Keratinocyte (primary cell): ENCODE data around the gene ATP11A. TPM values are rescaled to one million over a fixed set of nuclear protein-coding genes. Genes with fewer than 3 reads are reported as not detected.

Experiments used
- DNase-seq: peaks from one replicate; pipeline ENCODE4 v3.0.0-alpha.2; 2011; ENCODE audit warnings: low read depth, missing footprints, low spot score
- FAIRE-seq: peaks from 2 replicates; lab custom pipeline; 2011; peaks lifted over from hg19 to GRCh38; lab: Jason Lieb, UNC
- H2AFZ ChIP-seq: 2 replicates; pipeline ENCODE4 v1.6.0; 2012; ENCODE audit warnings: low read length, control low read depth, inconsistent platforms; ENCODE audit not compliant: control insufficient read depth
- H3K27ac ChIP-seq: 2 replicates; pipeline ENCODE4 v1.5.1; 2011; ENCODE audit warnings: low read length; ENCODE audit not compliant: control insufficient read depth, insufficient read depth
- H3K27me3 ChIP-seq: 3 replicates; pipeline ENCODE4 v1.6.0; 2011; ENCODE audit warnings: low read length; ENCODE audit not compliant: control insufficient read depth, insufficient read depth; ENCODE audit errors: extremely low read depth
- H3K36me3 ChIP-seq, 2 experiments: 2 replicates in 1 of 2; 3 replicates in 1 of 2; pipeline ENCODE4 v1.5.1; 2011; ENCODE audit warnings: low read length in 2 of 2, mild to moderate bottlenecking in 1 of 2; ENCODE audit not compliant: control insufficient read depth in 2 of 2, insufficient read depth in 2 of 2; ENCODE audit errors: extremely low read depth in 1 of 2
- H3K4me1 ChIP-seq: 3 replicates; pipeline ENCODE4 v1.5.1; 2011; ENCODE audit warnings: low read length; ENCODE audit not compliant: control insufficient read depth, insufficient read depth; ENCODE audit errors: extremely low read depth
- H3K4me2 ChIP-seq: 3 replicates; pipeline ENCODE4 v1.6.0; 2011; ENCODE audit warnings: low read depth, low read length; ENCODE audit not compliant: control insufficient read depth, insufficient read depth; ENCODE audit errors: extremely low read depth
- H3K4me3 ChIP-seq, 3 experiments: fragments of 200-600 bp in 1 of 3; sonication (generic) in 1 of 3; 2 replicates in 2 of 3; 3 replicates in 1 of 3; pipeline ENCODE4 v1.5.1; 2011 to 2016; ENCODE audit warnings: low read length in 3 of 3, mild to moderate bottlenecking in 3 of 3, control low read depth in 2 of 3, inconsistent platforms in 1 of 3, low read depth in 1 of 3, mixed read lengths in 1 of 3, mixed run types in 1 of 3, moderate library complexity in 1 of 3; ENCODE audit not compliant: control insufficient read depth in 2 of 3, insufficient read depth in 2 of 3; ENCODE audit errors: extremely low read depth in 1 of 3
- H3K79me2 ChIP-seq: 2 replicates; pipeline ENCODE4 v1.6.0; 2012; ENCODE audit warnings: low read length; ENCODE audit not compliant: control insufficient read depth, insufficient read depth
- H3K9ac ChIP-seq: 3 replicates; pipeline ENCODE4 v1.6.0; 2011; ENCODE audit warnings: low read length; ENCODE audit not compliant: control insufficient read depth, insufficient read depth; ENCODE audit errors: extremely low read depth
- H3K9me1 ChIP-seq: 3 replicates; pipeline ENCODE4 v1.6.0; 2011; ENCODE audit warnings: low read length; ENCODE audit not compliant: control insufficient read depth, insufficient read depth; ENCODE audit errors: extremely low read depth
- H3K9me3 ChIP-seq: 2 replicates; pipeline ENCODE4 v1.5.1; 2012; ENCODE audit warnings: low read depth, low read length; ENCODE audit not compliant: control insufficient read depth
- H4K20me1 ChIP-seq: 3 replicates; pipeline ENCODE4 v1.6.0; 2011; ENCODE audit warnings: low read length; ENCODE audit not compliant: control insufficient read depth, insufficient read depth; ENCODE audit errors: extremely low read depth
- CTCF ChIP-seq, 3 experiments: IDR thresholded peaks in 1 of 3; conservative IDR thresholded peaks in 1 of 3; optimal IDR thresholded peaks in 1 of 3; 2 replicates in 2 of 3; 3 replicates in 1 of 3; pipeline versions ENCODE3 to v1.5.1; 2011; ENCODE audit warnings: low read length in 3 of 3, mild to moderate bottlenecking in 3 of 3, moderate library complexity in 2 of 3, control low read depth in 1 of 3, inconsistent platforms in 1 of 3; ENCODE audit not compliant: insufficient read depth in 2 of 3; ENCODE audit errors: extremely low read depth in 1 of 3
- EZH2 ChIP-seq: IDR thresholded peaks from one replicate; pipeline ENCODE4 v1.6.1; 2012; ENCODE audit warnings: inconsistent platforms, mild to moderate bottlenecking, low read length, moderate library complexity
- dilution Hi-C: fragments of 300-500 bp; cut with MboI; formaldehyde crosslinking; loops from one replicate; pipeline ENCODE4 v1.7.0; 2020; ENCODE audit warnings: low sequenced_read_pairs; ENCODE audit not compliant: extremely low pct_ligation_motif_present
- polyA plus RNA-seq, 5 experiments: library from polyadenylated mRNA; depleted of rRNA in 3 of 5; stranded (reverse) in 3 of 5; stranded (forward) in 1 of 5; unstranded in 1 of 5; fragments of >200 nt; gene quantifications; 1 replicate in 1 of 5; 2 replicates in 3 of 5; 3 replicates in 1 of 5; pipeline versions ENCODE4 v1.2.1 to v1.2.3, GENCODE V29; 2011 to 2012; ENCODE audit warnings: missing spikeins in 2 of 5, low read depth in 1 of 5, low replicate concordance in 1 of 5

ATP11A gene
- polyA plus RNA-seq, 1 donor (not counting 4 experiments of a cell fraction or from before 2014, with no cell fraction given), result 4.3 TPM

DNA sequence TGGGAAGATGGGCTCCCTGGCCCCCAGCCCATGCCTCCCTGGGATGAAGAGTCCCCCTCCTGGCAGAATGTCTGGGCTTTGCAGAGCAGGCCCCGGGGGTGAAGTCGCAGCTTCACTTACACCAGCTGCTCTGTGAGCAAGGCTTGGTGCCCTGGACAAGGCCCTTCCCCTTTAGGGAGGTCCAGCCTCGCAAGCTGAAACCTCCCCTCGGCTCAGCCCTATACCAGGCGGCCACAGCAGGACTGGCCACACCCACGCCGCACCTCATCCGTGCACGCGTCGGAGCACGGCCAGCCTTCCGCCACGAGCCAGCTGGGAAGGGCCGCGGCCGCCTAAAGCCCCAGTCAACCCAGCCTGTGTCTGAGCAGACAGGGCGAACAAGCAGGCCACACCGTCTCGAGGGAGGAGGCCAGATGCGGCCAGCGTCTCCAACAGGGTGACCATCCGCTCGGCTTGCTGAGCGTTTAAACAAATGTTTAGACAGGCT is 196.0 kb downstream of the ATP11A start:
- Histone ChIP-seq H4K20me1 (no peaks in the 10 kb centered on the region), H3K4me3 (peak overlapping the region in 1 of 3 experiments; percentile 54), H3K36me3 (peaks cover 1 to 10% of the 10 kb centered on the region in 2 experiments), H3K27ac (no peak overlapping the region), H3K9ac (peak overlapping the region; percentile 53), H3K4me1 (peaks cover 8% of the 10 kb centered on the region), H2AFZ (peak overlapping the region; percentile 61), H3K9me1 (peaks cover 2% of the 10 kb centered on the region), H3K4me2 (peak overlapping the region; percentile 55), H3K9me3 (no peaks in the 10 kb centered on the region), H3K79me2 (no peaks in the 10 kb centered on the region), H3K27me3 (peaks cover 13% of the 10 kb centered on the region)
- dilution Hi-C loops, result no loop called here
- DNase-seq (peak; percentile 45), FAIRE-seq (peak; percentile 44)
- TF ChIP-seq EZH2, result no peak

- dilution Hi-C loops, result no loop called here
- H3K4me3 ChIP-seq, result no peak overlapping the region
- H3K9ac ChIP-seq, result no peak overlapping the region
- H3K27me3 ChIP-seq, result peaks cover 26% of the 10 kb centered on the region
- no peaks in the 10 kb centered on the region for H4K20me1 ChIP-seq
- DNase-seq (no peak), FAIRE-seq (no peak)
- H3K4me2 ChIP-seq, result no peak overlapping the region
- no peaks in the 10 kb centered on the region for H3K9me3 ChIP-seq
- H3K36me3 ChIP-seq, result peaks cover 0 to 6% of the 10 kb centered on the region in 2 experiments
- TF ChIP-seq EZH2, result no peak
- TF ChIP-seq CTCF (optimal IDR thresholded peaks at IDR 0.05 in 1 of 3, IDR thresholded peaks at IDR 0.05 in 1 of 3, conservative IDR thresholded peaks at IDR 0.05 in 1 of 3; ENCODE audit: extremely low read depth in 1 of 3, insufficient read depth in 2 of 3, low read length in 3 of 3), result no peak
- H2AFZ ChIP-seq, result no peak overlapping the region
- no peaks in the 10 kb centered on the region for H3K79me2 ChIP-seq
- peaks cover 8% of the 10 kb centered on the region for H3K4me1 ChIP-seq
- H3K9me1 ChIP-seq, result peaks cover 2% of the 10 kb centered on the region
- no peak overlapping the region for H3K27ac ChIP-seq
These were observed 197.3 kb downstream of the ATP11A start for GRCh38 chr13:112887151-112887550.

GRCh38 chr13:112887557-112887991 is 197.7 kb downstream of the ATP11A start:
- Histone ChIP-seq H3K4me3 (no peak overlapping the region), H3K27ac (no peak overlapping the region), H3K9ac (no peak overlapping the region), H3K9me3 (no peaks in the 10 kb centered on the region), H3K4me2 (no peak overlapping the region), H3K4me1 (peaks cover 8% of the 10 kb centered on the region), H3K27me3 (peaks cover 30% of the 10 kb centered on the region), H3K36me3 (peaks cover 0 to 6% of the 10 kb centered on the region in 2 experiments), H4K20me1 (no peaks in the 10 kb centered on the region), H3K9me1 (peaks cover 2% of the 10 kb centered on the region), H3K79me2 (no peaks in the 10 kb centered on the region), H2AFZ (no peak overlapping the region)
- FAIRE-seq (no peak), DNase-seq (no peak)
- dilution Hi-C loops, result no loop called here
- TF ChIP-seq CTCF (optimal IDR thresholded peaks at IDR 0.05 in 1 of 3, IDR thresholded peaks at IDR 0.05 in 1 of 3, conservative IDR thresholded peaks at IDR 0.05 in 1 of 3; ENCODE audit: extremely low read depth in 1 of 3, insufficient read depth in 2 of 3, low read length in 3 of 3) (no peak), EZH2 (no peak)
